ENCODE measurements around the gene TRIO.

- TF ChIP-seq CTCF (IDR thresholded peaks at IDR 0.05): no peak
- TF ChIP-seq POLR2A (IDR thresholded peaks at IDR 0.05): no peak
These were observed 265.9 kb downstream of the TRIO start for GRCh38 chr5:14408969-14409586.
